Dermis microvascular lymphatic vessel endothelial cell (primary cell): ENCODE data around the gene GINS1. TPM values are rescaled to one million over a fixed set of nuclear protein-coding genes. Genes with fewer than 3 reads are reported as not detected.
"Not testable (repeated sequence)": the region's sequence is repeated elsewhere in the genome, so short reads cannot be mapped to it uniquely, and the experiment has no call there.

ENCODE experiments used
- DNase-seq, 2 donors: peaks; one replicate each; pipeline versions ENCODE4 v3.0.0 to v3.0.0-alpha.2; 2010; ENCODE audit warnings: low read depth in 2 of 2
- total RNA-seq: library from RNA; depleted of rRNA; stranded (reverse); fragments of >200 nt; gene quantifications from 2 replicates; pipeline ENCODE4 v1.2.1, GENCODE V29; 2014

Gene GINS1
- total RNA-seq, 1 donor from 2014 or later: 15.9 TPM

DNA sequence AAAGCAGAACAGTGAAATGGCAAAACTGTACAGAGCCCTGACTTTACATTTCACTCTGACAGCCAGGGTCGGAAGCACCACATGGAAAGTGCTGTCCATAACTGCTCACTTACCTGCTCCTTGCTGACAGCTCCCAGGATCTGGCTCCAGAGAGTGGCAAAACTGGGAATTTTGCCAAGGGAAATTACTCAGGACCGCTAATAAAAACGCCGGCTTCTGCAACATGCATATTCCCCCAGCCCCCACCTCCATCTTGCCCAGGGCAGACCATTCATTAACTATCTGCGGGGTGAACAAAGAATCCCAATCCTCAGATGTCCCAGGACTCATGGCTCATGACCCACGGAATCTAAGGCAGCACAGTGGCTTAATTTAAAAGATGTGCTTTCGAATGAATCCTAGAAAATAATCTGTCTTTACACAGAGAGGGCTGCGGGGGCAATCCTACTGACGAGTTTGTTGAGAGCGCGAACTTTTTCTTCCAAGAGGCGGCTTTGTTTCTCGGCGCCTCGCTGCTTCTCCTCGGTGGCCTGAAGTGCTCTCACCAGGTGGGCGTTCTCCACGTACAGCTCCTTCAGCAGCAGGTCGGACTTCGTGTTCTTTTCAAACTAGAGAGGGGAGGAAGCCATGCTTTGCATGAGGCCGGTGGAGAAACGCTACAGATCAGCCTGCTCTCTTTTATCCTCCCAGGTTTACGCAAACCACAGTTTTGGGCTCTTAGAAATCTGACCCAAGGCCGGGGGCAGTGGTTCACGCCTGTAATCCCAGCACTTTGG, 45.8 kb downstream of the GINS1 start:
- peak in 1 of 2 donors; percentile 38 for DNase-seq

- no peak for DNase-seq
These were observed 46.9 kb downstream of the GINS1 start for GRCh38 chr20:25454153-25454900.

GRCh38 chr20:25457886-25458680, 50.6 kb downstream of the GINS1 start:
- no peak for DNase-seq

DNA sequence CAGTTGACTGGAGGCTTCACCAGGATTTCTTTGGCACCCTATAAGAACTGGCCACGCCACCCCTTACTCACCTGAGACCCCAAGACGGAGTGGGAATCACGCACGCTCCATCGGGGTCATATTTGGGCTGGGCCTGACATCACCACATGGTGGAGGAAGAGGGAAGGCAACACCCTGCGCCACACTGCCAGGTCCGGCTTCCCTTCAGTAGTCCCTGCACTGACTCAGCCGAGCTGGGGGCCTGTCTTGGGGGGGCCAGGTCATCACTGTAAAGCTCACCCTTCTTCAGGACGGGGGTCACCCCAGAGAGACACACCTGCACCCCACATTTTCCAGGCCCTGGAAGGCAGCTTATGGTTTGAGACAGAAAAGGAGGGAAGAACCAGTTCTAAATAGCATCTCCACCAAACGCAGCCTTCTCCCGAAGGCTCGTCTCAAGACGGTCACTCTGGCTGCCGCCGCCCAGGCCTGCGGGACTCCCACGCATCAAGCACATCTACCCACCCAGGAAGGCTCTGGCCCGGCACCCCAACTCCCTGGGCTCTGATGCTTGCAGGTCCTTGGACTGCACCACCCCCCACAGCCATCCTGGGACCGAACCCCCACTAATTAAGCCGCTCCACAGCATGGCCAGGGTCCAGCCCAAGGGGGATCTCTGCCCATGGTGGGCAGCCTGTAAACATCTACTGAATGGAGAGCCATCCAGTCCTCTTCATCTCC, 51.8 kb downstream of the GINS1 start:
- no peak for DNase-seq

DNA sequence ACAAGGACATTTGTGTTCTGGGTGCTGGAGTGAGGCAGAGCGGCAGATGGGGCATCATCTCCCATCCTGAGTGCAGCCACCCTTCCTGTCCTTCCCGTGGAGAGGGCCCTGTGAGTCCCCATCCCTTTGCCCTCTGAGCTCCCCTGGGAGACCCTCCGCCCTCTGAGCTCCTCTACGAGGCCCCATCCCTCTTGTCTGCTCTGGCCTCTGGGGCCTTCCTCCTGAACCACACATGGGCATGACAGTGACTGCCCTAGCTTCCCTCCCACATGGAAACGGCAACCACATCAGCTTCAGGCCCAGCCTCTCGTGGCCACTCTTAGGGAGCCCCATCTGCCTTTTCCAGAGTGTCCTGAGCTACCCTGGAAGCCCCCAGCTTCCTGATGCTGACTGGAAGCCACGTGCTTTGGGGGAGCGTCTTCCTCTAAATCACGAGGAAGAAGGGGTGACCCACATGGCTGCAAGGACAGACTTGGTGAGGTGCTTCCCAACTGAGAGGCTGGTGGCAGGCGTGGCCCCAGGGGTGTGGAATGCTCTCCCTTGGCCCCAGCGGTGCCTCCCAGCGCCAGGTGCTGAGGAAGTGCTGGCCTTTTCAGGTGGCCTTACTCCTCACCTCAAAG, 52.6 kb downstream of the GINS1 start:
- no peak for DNase-seq

DNA sequence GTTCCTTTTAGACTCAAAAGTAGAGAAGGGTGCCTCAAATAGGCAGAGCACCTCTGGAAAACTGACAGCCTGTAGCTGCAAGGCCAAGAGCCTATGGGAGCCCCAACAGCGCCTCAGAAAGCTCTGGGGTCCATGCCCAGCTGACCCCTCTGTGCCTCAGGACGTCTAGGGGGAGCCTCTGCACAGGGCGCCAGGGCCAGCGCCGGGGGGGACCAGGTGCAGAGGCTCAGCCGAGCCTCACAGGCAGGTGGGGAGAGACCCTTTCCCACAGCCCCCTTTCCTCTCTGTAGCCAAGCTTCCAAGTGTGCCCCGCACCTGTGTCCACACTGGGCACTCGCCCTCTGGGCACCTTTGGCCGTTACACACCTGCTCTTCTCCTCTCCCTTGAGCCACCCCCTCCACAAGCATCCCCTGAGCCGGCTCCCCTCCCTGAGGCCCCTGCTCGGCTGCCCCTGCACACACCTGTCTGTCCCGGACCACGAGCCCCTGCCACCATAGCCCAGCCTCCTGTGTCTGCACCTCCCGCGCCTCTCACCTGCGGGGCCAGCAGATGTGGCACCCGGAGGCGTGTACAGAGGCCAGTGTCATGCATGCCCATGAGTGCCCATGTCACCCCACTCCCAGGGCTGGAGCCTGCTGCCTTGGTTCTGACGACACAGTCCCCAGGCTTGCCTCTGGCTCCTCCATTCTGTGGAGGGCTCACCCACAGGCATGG, 53.2 kb downstream of the GINS1 start:
- DNase-seq: no peak

- DNase-seq: no peak
These were observed 53.8 kb downstream of the GINS1 start for GRCh38 chr20:25461281-25461650.

- no peak for DNase-seq
These were observed 54.5 kb downstream of the GINS1 start for GRCh38 chr20:25461786-25462545.

- no peak for DNase-seq
These were observed 57.2 kb downstream of the GINS1 start for GRCh38 chr20:25464501-25465242.

GRCh38 chr20:25465243-25466135, 58.0 kb downstream of the GINS1 start:
- DNase-seq: no peak

- DNase-seq: no peak
These were observed 59.4 kb downstream of the GINS1 start for GRCh38 chr20:25466846-25467245.

GRCh38 chr20:25467441-25467840, 60.0 kb downstream of the GINS1 start:
- DNase-seq: no peak

GRCh38 chr20:25468126-25469075, 60.9 kb downstream of the GINS1 start:
- no peak for DNase-seq

GRCh38 chr20:25469558-25469957, 62.1 kb downstream of the GINS1 start:
- no peak for DNase-seq

GRCh38 chr20:25470045-25470444, 62.6 kb downstream of the GINS1 start:
- peak in 1 of 2 donors; percentile 34 for DNase-seq

- no peak for DNase-seq
These were observed 63.5 kb downstream of the GINS1 start for GRCh38 chr20:25471020-25471419.

GRCh38 chr20:25473297-25473696, 65.8 kb downstream of the GINS1 start:
- not testable (repeated sequence) for DNase-seq
